Body of pancreas (tissue), 4 donors: Measurements from ENCODE around the gene CXorf58. TPM values are rescaled to one million over a fixed set of nuclear protein-coding genes. Genes with fewer than 3 reads are reported as not detected.

Experiments
- ATAC-seq: fragments of 150-250 bp; one replicate; pipeline ENCODE4 v1.9.1; 2016
- DNase-seq, 4 donors: peaks; one replicate each; pipeline ENCODE4 v3.0.0-alpha.2; 2019
- H3K27ac ChIP-seq, 4 donors: fragments of 200-600 bp; sonication (generic); 1 replicate in 3 of 4; 2 replicates in 1 of 4; pipeline versions ENCODE4 v1.5.1 to v1.6.1; 2016 to 2019; ENCODE audit warnings: mild to moderate bottlenecking in 1 of 4, mixed read lengths in 1 of 4, moderate library complexity in 1 of 4
- H3K27me3 ChIP-seq, 2 donors: fragments of 200-600 bp; sonication (generic); one replicate each; pipeline ENCODE4 v1.6.0; 2016; ENCODE audit warnings: mild to moderate bottlenecking in 1 of 2
- H3K36me3 ChIP-seq, 2 donors: fragments of 200-600 bp; sonication (generic); replicated peaks in 1 of 2; 2 replicates each; pipeline ENCODE4 v1.5.1; 2016; ENCODE audit warnings: low read depth in 2 of 2; ENCODE audit not compliant: insufficient read depth in 1 of 2
- H3K4me1 ChIP-seq: fragments of 200-600 bp; sonication (generic); one replicate; pipeline ENCODE4 v1.6.0; 2016
- H3K4me3 ChIP-seq, 2 donors: fragments of 200-600 bp; sonication (generic); 1 replicate in 1 of 2; 2 replicates in 1 of 2; pipeline ENCODE4 v1.5.1; 2016 to 2019
- H3K9me3 ChIP-seq, 3 donors: fragments of 200-600 bp; sonication (generic); 1 replicate in 2 of 3; 2 replicates in 1 of 3; pipeline ENCODE4 v1.5.1; 2016
- CTCF ChIP-seq, 7 experiments: fragments of 450-650 bp in 4 of 7; fragments of 200-600 bp in 3 of 7; sonication (generic) in 3 of 7; IDR thresholded peaks; one replicate each; pipeline ENCODE4 v1.5.1; 2016 to 2019; ENCODE audit warnings: antibody characterized with exemption in 7 of 7
- POLR2A ChIP-seq, 3 donors: fragments of 450-650 bp; IDR thresholded peaks; one replicate each; pipeline ENCODE4 v1.6.1; 2016; ENCODE audit warnings: antibody characterized with exemption in 3 of 3, mild to moderate bottlenecking in 2 of 3
- WGBS, 2 donors: methylation state at CpG; one replicate each; pipeline ENCODE4 v1.1.5; 2017; 5-methylcytosine and 5-hydroxymethylcytosine counted together
- intact Hi-C: fragments of 100-400 bp; cut with DNase I; formaldehyde crosslinking; loops from one replicate; pipeline ENCODE4 v1.15.1; 2023
- total RNA-seq, 2 donors: library from RNA; depleted of rRNA; stranded (reverse); fragments of >200 nt; gene quantifications; one replicate each; pipeline ENCODE4 v1.1.0, GENCODE V29; 2016

The CXorf58 gene
- total RNA-seq, 2 donors from 2014 or later, result 0.26 TPM; not detected in 1

GRCh38 chrX:23904096-23904495, 3.7 kb upstream of the CXorf58 start:
- TF ChIP-seq POLR2A (IDR thresholded peaks at IDR 0.05) (no peak), CTCF (IDR thresholded peaks at IDR 0.05) (no peak)
- no peaks in the 10 kb centered on the region for H3K36me3 ChIP-seq
- intact Hi-C loops, result loop anchor here (10.0 kb wide), 1 partner anchor 209 kb away; no protein-coding TSS in a partner anchor
- ATAC-seq (no peak), DNase-seq (no peak)
- no peak overlapping the region for H3K4me3 ChIP-seq
- H3K27ac ChIP-seq, result peak overlapping the region in 1 of 4 donors; percentile 1
- no peaks in the 10 kb centered on the region for H3K9me3 ChIP-seq
- H3K27me3 ChIP-seq, result no peaks in the 10 kb centered on the region
- peaks cover 24% of the 10 kb centered on the region for H3K4me1 ChIP-seq
- 26 to 49% methylated on average over 2 of the region's 2 CpGs for WGBS, 2 donors

- H3K36me3 ChIP-seq, result no peaks in the 10 kb centered on the region
- no peak for ATAC-seq
- H3K9me3 ChIP-seq, result no peaks in the 10 kb centered on the region
- 0 to 1% methylated on average over 4 to 12 of the region's 12 CpGs for WGBS, 2 donors
- intact Hi-C loops, result loop anchor here (10.0 kb wide), 1 partner anchor 212 kb away; no protein-coding TSS in a partner anchor
- no peak for TF ChIP-seq POLR2A (IDR thresholded peaks at IDR 0.05)
- no peak for TF ChIP-seq CTCF (IDR thresholded peaks at IDR 0.05)
- no peaks in the 10 kb centered on the region for H3K27me3 ChIP-seq
- peak overlapping the region; percentile 80 to 93 (median 88) for H3K27ac ChIP-seq
- no peak for DNase-seq
- peak overlapping the region; percentile 7 to 24 for H3K4me3 ChIP-seq
- peaks cover 19% of the 10 kb centered on the region for H3K4me1 ChIP-seq
These were observed 702 bp upstream of the CXorf58 start for GRCh38 chrX:23907111-23907497.

- TF ChIP-seq POLR2A (IDR thresholded peaks at IDR 0.05) (no peak), CTCF (IDR thresholded peaks at IDR 0.05) (peak in 4 of 7 experiments; percentile 28 to 41 (median 34))
- H3K4me1 ChIP-seq, result peaks cover 17% of the 10 kb centered on the region
- H3K27me3 ChIP-seq, result no peaks in the 10 kb centered on the region
- DNase-seq (peak in 3 of 4 donors; percentile 11 to 20 (median 17)), ATAC-seq (no peak)
- 17 to 26% methylated on average over 13 of the region's 13 CpGs for WGBS, 2 donors
- H3K9me3 ChIP-seq, result no peaks in the 10 kb centered on the region
- no peak overlapping the region for H3K4me3 ChIP-seq
- intact Hi-C loops, result loop anchor here (10.0 kb wide), 1 partner anchor 214 kb away; no protein-coding TSS in a partner anchor
- H3K27ac ChIP-seq, result peak overlapping the region; percentile 80 to 93 (median 88)
- H3K36me3 ChIP-seq, result no peaks in the 10 kb centered on the region
These were observed 606 bp downstream of the CXorf58 start for GRCh38 chrX:23908219-23909004.

- Histone ChIP-seq H3K9me3 (no peaks in the 10 kb centered on the region), H3K36me3 (no peaks in the 10 kb centered on the region), H3K27me3 (no peaks in the 10 kb centered on the region), H3K27ac (no peak overlapping the region), H3K4me1 (peaks cover 12% of the 10 kb centered on the region), H3K4me3 (no peak overlapping the region)
- no peak for ATAC-seq
- TF ChIP-seq POLR2A (IDR thresholded peaks at IDR 0.05) (no peak), CTCF (IDR thresholded peaks at IDR 0.05) (no peak)
- 68 to 77% methylated on average over 5 of the region's 5 CpGs for WGBS, 2 donors
- intact Hi-C loops, result no loop called here
- no peak for DNase-seq
These were observed 3.5 kb downstream of the CXorf58 start for GRCh38 chrX:23911126-23911835.
